ENCODE measurements around the gene HNF1B. TPM values are rescaled to one million over a fixed set of nuclear protein-coding genes. Genes with fewer than 3 reads are reported as not detected.

HNF1B gene
- total and polyA plus RNA-seq, 4 donors, result 1.6 to 5.7 (median 4.5) TPM

DNA sequence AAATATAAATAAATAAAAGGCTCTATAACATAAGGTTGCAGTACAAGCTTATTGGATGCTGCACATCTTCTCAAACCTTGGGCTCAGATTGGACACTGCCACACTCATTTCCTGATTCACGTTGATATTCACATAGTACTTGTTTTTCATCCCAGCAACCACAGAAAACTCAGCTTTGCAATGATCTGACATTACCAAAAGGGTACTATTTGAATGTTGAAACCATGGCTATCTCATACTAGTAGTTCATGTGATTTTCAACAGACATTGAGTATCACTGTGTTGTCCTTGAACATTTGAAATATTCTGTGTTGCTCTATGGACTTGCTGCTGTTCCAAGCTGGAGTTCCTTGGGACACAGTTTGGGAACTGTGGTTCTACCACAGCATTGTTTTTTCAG is 87.7 kb downstream of the HNF1B start:
- DNase-seq (ENCODE audit: low spot score), result no peak
- TF ChIP-seq, protein P1, sequence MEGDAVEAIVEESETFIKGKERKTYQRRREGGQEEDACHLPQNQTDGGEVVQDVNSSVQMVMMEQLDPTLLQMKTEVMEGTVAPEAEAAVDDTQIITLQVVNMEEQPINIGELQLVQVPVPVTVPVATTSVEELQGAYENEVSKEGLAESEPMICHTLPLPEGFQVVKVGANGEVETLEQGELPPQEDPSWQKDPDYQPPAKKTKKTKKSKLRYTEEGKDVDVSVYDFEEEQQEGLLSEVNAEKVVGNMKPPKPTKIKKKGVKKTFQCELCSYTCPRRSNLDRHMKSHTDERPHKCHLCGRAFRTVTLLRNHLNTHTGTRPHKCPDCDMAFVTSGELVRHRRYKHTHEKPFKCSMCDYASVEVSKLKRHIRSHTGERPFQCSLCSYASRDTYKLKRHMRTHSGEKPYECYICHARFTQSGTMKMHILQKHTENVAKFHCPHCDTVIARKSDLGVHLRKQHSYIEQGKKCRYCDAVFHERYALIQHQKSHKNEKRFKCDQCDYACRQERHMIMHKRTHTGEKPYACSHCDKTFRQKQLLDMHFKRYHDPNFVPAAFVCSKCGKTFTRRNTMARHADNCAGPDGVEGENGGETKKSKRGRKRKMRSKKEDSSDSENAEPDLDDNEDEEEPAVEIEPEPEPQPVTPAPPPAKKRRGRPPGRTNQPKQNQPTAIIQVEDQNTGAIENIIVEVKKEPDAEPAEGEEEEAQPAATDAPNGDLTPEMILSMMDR (IDR thresholded peaks at IDR 0.05; ENCODE audit: low read depth, low read length, missing input control), result no peak
- TF ChIP-seq REST (IDR thresholded peaks at IDR 0.05) (no peak), ATF3 (IDR thresholded peaks at IDR 0.05) (no peak), FOXA1 (IDR thresholded peaks at IDR 0.05) (no peak)

GRCh38 chr17:37651849-37652248 is 93.0 kb downstream of the HNF1B start:
- Histone ChIP-seq H3K4me3 (ENCODE audit: low read depth in 1 of 3, low read length in 3 of 3) (no peak overlapping the region), H3K4me1 (ENCODE audit: control insufficient read depth in 4 of 4, insufficient read depth in 4 of 4, low read length in 3 of 4) (peaks cover 0 to 10% (median 1%) of the 10 kb centered on the region in 4 donors), H3K27me3 (ENCODE audit: control insufficient read depth in 4 of 4, insufficient read depth in 4 of 4, low read length in 3 of 4) (no peaks in the 10 kb centered on the region), H3K9ac (ENCODE audit: low read depth in 1 of 2, low read length in 2 of 2) (no peak overlapping the region), H3K36me3 (ENCODE audit: control insufficient read depth in 4 of 4, insufficient read depth in 3 of 4, low read depth in 1 of 4, low read length in 3 of 4) (no peaks in the 10 kb centered on the region), H3K27ac (ENCODE audit: low read depth in 1 of 2, low read length in 2 of 2) (no peak overlapping the region), H3K9me3 (ENCODE audit: control insufficient read depth in 4 of 4, low read length in 3 of 4) (no peaks in the 10 kb centered on the region)
- DNase-seq (ENCODE audit: low spot score), result no peak
- TF ChIP-seq HNF4A (conservative IDR thresholded peaks at IDR 0.05), result no peak
- no peak for TF ChIP-seq RAD21 (IDR thresholded peaks at IDR 0.05)
- WGBS, result 84% methylated on average over 2 of the region's 2 CpGs

More for the DNA sequence above, 87.7 kb downstream of the HNF1B start:
- H3K9ac ChIP-seq (ENCODE audit: low read depth in 1 of 2, low read length in 2 of 2), result no peak overlapping the region
- no peaks in the 10 kb centered on the region for H3K4me1 ChIP-seq (ENCODE audit: control insufficient read depth in 4 of 4, insufficient read depth in 4 of 4, low read length in 3 of 4)
- H3K4me3 ChIP-seq (ENCODE audit: low read depth in 1 of 3, low read length in 3 of 3), result no peak overlapping the region
- H3K27me3 ChIP-seq (ENCODE audit: control insufficient read depth in 4 of 4, insufficient read depth in 4 of 4, low read length in 3 of 4), result no peaks in the 10 kb centered on the region
- 80% methylated on average over 1 of the region's 1 CpG for WGBS
- H3K9me3 ChIP-seq (ENCODE audit: control insufficient read depth in 4 of 4, low read length in 3 of 4), result no peaks in the 10 kb centered on the region
- no peaks in the 10 kb centered on the region for H3K36me3 ChIP-seq (ENCODE audit: control insufficient read depth in 4 of 4, insufficient read depth in 3 of 4, low read depth in 1 of 4, low read length in 3 of 4)
- no peak overlapping the region for H3K27ac ChIP-seq (ENCODE audit: low read depth in 1 of 2, low read length in 2 of 2)

- H3K27me3 ChIP-seq (ENCODE audit: control insufficient read depth in 4 of 4, insufficient read depth in 4 of 4, low read length in 3 of 4), result no peaks in the 10 kb centered on the region
- no peak for DNase-seq (ENCODE audit: low spot score)
- H3K36me3 ChIP-seq (ENCODE audit: control insufficient read depth in 4 of 4, insufficient read depth in 3 of 4, low read depth in 1 of 4, low read length in 3 of 4), result no peaks in the 10 kb centered on the region
- TF ChIP-seq, protein P1 (IDR thresholded peaks at IDR 0.05; ENCODE audit: low read depth, low read length, missing input control), result peak; percentile 69
- TF ChIP-seq, protein P2, sequence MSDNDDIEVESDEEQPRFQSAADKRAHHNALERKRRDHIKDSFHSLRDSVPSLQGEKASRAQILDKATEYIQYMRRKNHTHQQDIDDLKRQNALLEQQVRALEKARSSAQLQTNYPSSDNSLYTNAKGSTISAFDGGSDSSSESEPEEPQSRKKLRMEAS (IDR thresholded peaks at IDR 0.05), result no peak
- TF ChIP-seq FOXA2 (IDR thresholded peaks at IDR 0.05) (peak; percentile 31), YY1 (IDR thresholded peaks at IDR 0.05) (no peak), RXRA (IDR thresholded peaks at IDR 0.05) (peak; percentile 24 to 51), ATF3 (IDR thresholded peaks at IDR 0.05) (no peak), HNF4A (conservative IDR thresholded peaks at IDR 0.05) (peak; percentile 32 to 58), GABPA (IDR thresholded peaks at IDR 0.05 in 1 of 2, conservative IDR thresholded peaks at IDR 0.05 in 1 of 2) (no peak), ZBTB33 (IDR thresholded peaks at IDR 0.05) (no peak), EGR1 (IDR thresholded peaks at IDR 0.05; ENCODE audit: low read depth in 2 of 2) (no peak), HNF4G (IDR thresholded peaks at IDR 0.05) (no peak)
Observed at GRCh38 chr17:37650419-37651003, 94.3 kb downstream of the HNF1B start.

More at GRCh38 chr17:37650419-37651003, 94.3 kb downstream of the HNF1B start:
- no peaks in the 10 kb centered on the region for H3K9me3 ChIP-seq (ENCODE audit: control insufficient read depth in 4 of 4, low read length in 3 of 4)
- no peak overlapping the region for H3K9ac ChIP-seq (ENCODE audit: low read depth in 1 of 2, low read length in 2 of 2)
- WGBS, result 29% methylated on average over 6 of the region's 6 CpGs
- H3K4me3 ChIP-seq (ENCODE audit: low read depth in 1 of 3, low read length in 3 of 3), result no peak overlapping the region
- H3K27ac ChIP-seq (ENCODE audit: low read depth in 1 of 2, low read length in 2 of 2), result no peak overlapping the region
- H3K4me1 ChIP-seq (ENCODE audit: control insufficient read depth in 4 of 4, insufficient read depth in 4 of 4, low read length in 3 of 4), result peaks cover 0 to 10% (median 1%) of the 10 kb centered on the region in 4 donors
